ENCODE data around the gene CDH4. TPM values are rescaled to one million over a fixed set of nuclear protein-coding genes. Genes with fewer than 3 reads are reported as not detected.

Gene CDH4
- total RNA-seq, 1 donor from 2014 or later = not detected

GRCh38 chr20:61313396-61313795 is 61.3 kb downstream of the CDH4 start:
- no peak for DNase-seq (ENCODE audit: low spot score in 2 of 2)
- Histone ChIP-seq H3K27me3 (no peaks in the 10 kb centered on the region), H3K4me1 (no peaks in the 10 kb centered on the region), H3K4me3 (no peak overlapping the region), H3K27ac (no peak overlapping the region), H3K9me3 (no peaks in the 10 kb centered on the region), H3K36me3 (no peaks in the 10 kb centered on the region)
- TF ChIP-seq CTCF (IDR thresholded peaks at IDR 0.05) = no peak
- intact Hi-C loops (cut with DNase I) = no loop called here

- intact Hi-C loops (cut with DNase I) = no loop called here
- DNase-seq (ENCODE audit: low spot score in 2 of 2) = no peak
- no peaks in the 10 kb centered on the region for H3K9me3 ChIP-seq
- H3K27ac ChIP-seq = no peak overlapping the region
- no peaks in the 10 kb centered on the region for H3K36me3 ChIP-seq
- no peaks in the 10 kb centered on the region for H3K27me3 ChIP-seq
- TF ChIP-seq CTCF (IDR thresholded peaks at IDR 0.05) = no peak
- H3K4me1 ChIP-seq = no peaks in the 10 kb centered on the region
- H3K4me3 ChIP-seq = no peak overlapping the region
Measured at GRCh38 chr20:61314326-61315010, 62.4 kb downstream of the CDH4 start.

GRCh38 chr20:61315319-61315718 is 63.3 kb downstream of the CDH4 start:
- Histone ChIP-seq H3K4me1 (no peaks in the 10 kb centered on the region), H3K36me3 (no peaks in the 10 kb centered on the region), H3K4me3 (no peak overlapping the region), H3K27ac (no peak overlapping the region), H3K27me3 (no peaks in the 10 kb centered on the region), H3K9me3 (no peaks in the 10 kb centered on the region)
- intact Hi-C loops (cut with DNase I) = no loop called here
- TF ChIP-seq CTCF (IDR thresholded peaks at IDR 0.05) = no peak
- DNase-seq (ENCODE audit: low spot score in 2 of 2) = no peak

GRCh38 chr20:61316346-61316745 is 64.3 kb downstream of the CDH4 start:
- Histone ChIP-seq H3K4me1 (no peaks in the 10 kb centered on the region), H3K9me3 (no peaks in the 10 kb centered on the region), H3K36me3 (no peaks in the 10 kb centered on the region), H3K27me3 (no peaks in the 10 kb centered on the region), H3K27ac (no peak overlapping the region), H3K4me3 (no peak overlapping the region)
- no peak for DNase-seq (ENCODE audit: low spot score in 2 of 2)
- intact Hi-C loops (cut with DNase I) = no loop called here
- TF ChIP-seq CTCF (IDR thresholded peaks at IDR 0.05) = no peak

GRCh38 chr20:61317966-61318530 is 66.0 kb downstream of the CDH4 start:
- Histone ChIP-seq H3K4me1 (no peaks in the 10 kb centered on the region), H3K27me3 (no peaks in the 10 kb centered on the region), H3K27ac (no peak overlapping the region), H3K4me3 (no peak overlapping the region), H3K9me3 (no peaks in the 10 kb centered on the region), H3K36me3 (no peaks in the 10 kb centered on the region)
- intact Hi-C loops (cut with DNase I) = no loop called here
- no peak for DNase-seq (ENCODE audit: low spot score in 2 of 2)
- no peak for TF ChIP-seq CTCF (IDR thresholded peaks at IDR 0.05)
